Thymus (tissue), 11 donors: ENCODE measurements around the gene MCF2L2. TPM values are rescaled to one million over a fixed set of nuclear protein-coding genes. Genes with fewer than 3 reads are reported as not detected.
A peak's percentile ranks its signal among the peaks of the same experiment; 100 is the strongest.

Experiments used
- DNase-seq, 9 donors: peaks; one replicate each; pipeline ENCODE4 v3.0.0-alpha.2; 2013; ENCODE audit warnings: low spot score in 9 of 9, low read depth in 6 of 9, missing footprints in 1 of 9
- H3K27ac ChIP-seq, 2 donors: one replicate each; pipeline ENCODE4 v1.5.1; 2013; ENCODE audit warnings: control low read depth in 1 of 2, low read depth in 1 of 2, low read length in 1 of 2, mild to moderate bottlenecking in 1 of 2, moderate library complexity in 1 of 2
- H3K27me3 ChIP-seq, 2 donors: one replicate each; pipeline ENCODE4 v1.5.1; 2013; ENCODE audit warnings: low read length in 1 of 2; ENCODE audit not compliant: control insufficient read depth in 2 of 2, insufficient read depth in 1 of 2
- H3K36me3 ChIP-seq, 2 donors: one replicate each; pipeline ENCODE4 v1.5.1; 2013; ENCODE audit warnings: low read length in 1 of 2, mild to moderate bottlenecking in 1 of 2, moderate library complexity in 1 of 2; ENCODE audit not compliant: control insufficient read depth in 2 of 2, insufficient read depth in 2 of 2
- H3K4me1 ChIP-seq, 2 donors: one replicate each; pipeline ENCODE4 v1.5.1; 2013; ENCODE audit warnings: low read length in 2 of 2; ENCODE audit not compliant: control insufficient read depth in 2 of 2, insufficient read depth in 2 of 2
- H3K4me3 ChIP-seq, 2 donors: one replicate each; pipeline ENCODE4 v1.5.1; 2013; ENCODE audit warnings: low read length in 2 of 2, control low read depth in 1 of 2, mild to moderate bottlenecking in 1 of 2
- H3K9me3 ChIP-seq, 2 donors: one replicate each; pipeline ENCODE4 v1.5.1; 2013; ENCODE audit warnings: low read length in 1 of 2, mild to moderate bottlenecking in 1 of 2; ENCODE audit not compliant: control insufficient read depth in 2 of 2, insufficient read depth in 1 of 2
- WGBS: extraction: QIAGEN DNeasy Blood & Tissue Kit; methylation state at CpG from one replicate; pipeline ENCODE4 v1.1.7; 2013; 5-methylcytosine and 5-hydroxymethylcytosine counted together
- polyA plus RNA-seq: library from polyadenylated mRNA; stranded (reverse); fragments of 200-250 nt; gene quantifications from one replicate; pipeline ENCODE4 v1.2.3, GENCODE V29; 2013
- total RNA-seq: library from RNA; stranded (reverse); fragments of 120-200 nt; gene quantifications from one replicate; pipeline ENCODE4 v1.2.4, GENCODE V29; 2013
- donor health status: healthy.

MCF2L2 gene
- total and polyA plus RNA-seq, 2 donors, result 1.0 to 1.1 TPM

DNA sequence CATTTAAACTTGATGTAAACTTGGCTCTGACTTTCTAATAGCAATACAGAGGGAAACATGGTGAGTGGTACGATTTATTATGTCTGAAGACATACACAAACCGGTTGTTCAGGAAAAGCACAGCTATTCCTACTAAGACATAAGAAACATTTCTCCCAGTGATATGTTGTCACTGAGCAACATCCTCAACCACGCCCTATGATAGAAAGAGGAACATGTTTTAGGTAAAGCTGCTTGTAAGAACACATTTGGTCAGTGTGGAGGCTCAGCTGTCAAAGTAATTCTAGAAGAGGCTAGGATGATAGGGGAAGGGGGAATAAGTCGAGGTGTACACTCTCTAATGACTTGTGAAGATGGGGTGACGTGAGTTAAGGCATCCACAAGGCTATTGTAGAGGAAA lies 218.1 kb downstream of the MCF2L2 start:
- 64% methylated on average over 5 of the region's 5 CpGs for WGBS
- Histone ChIP-seq H3K9me3 (no peaks in the 10 kb centered on the region), H3K36me3 (no peaks in the 10 kb centered on the region), H3K27me3 (peaks cover 0 to 2% of the 10 kb centered on the region in 2 donors), H3K27ac (peak overlapping the region in 1 of 2 donors; percentile 30), H3K4me3 (no peak overlapping the region), H3K4me1 (peaks cover 0 to 2% of the 10 kb centered on the region in 2 donors)
- DNase-seq, result no peak

DNA sequence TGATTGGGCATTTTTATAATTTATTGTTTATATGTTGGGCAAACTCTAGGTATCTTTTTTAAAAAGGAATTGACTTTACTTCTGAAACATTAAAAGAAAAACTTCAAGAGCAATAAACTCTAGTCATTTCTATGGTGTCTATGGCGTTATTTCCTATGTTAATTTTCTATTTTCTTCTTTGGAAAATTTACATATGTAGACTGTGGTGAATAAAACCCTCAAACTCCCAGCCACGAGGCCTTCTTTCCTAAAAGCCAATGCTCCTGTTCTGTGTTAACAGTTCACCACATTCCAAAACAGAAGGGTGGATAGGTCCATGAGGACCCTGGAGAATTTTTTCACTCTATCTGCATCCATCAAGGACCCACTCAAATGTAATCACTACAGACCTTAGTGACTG lies 219.6 kb downstream of the MCF2L2 start:
- Histone ChIP-seq H3K27ac (no peak overlapping the region), H3K27me3 (peaks cover 0 to 2% of the 10 kb centered on the region in 2 donors), H3K4me3 (no peak overlapping the region), H3K4me1 (peaks cover 0 to 2% of the 10 kb centered on the region in 2 donors), H3K36me3 (no peaks in the 10 kb centered on the region), H3K9me3 (no peaks in the 10 kb centered on the region)
- no peak for DNase-seq
- 91% methylated on average over 2 of the region's 2 CpGs for WGBS

DNA sequence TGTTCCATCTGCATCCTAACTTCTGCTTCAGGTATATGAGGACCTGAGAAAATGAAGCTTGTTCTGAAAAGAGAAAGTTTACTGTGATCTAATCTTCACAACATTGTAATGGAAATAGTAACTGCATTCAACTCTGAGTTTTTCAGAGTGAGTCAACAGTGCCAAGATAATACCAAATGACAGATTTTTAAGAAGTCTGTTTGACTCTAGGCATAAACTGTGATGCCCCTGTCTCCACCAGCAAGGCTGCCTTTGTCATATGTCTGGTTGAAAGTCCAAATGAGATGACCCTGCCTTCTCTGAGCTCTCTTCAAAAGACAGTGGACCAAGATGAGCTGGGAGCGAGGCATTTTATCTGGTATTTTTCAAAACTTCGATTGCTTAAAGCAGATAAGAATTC lies 220.2 kb downstream of the MCF2L2 start:
- no peak for DNase-seq
- no peaks in the 10 kb centered on the region for H3K9me3 ChIP-seq
- 97% methylated on average over 2 of the region's 2 CpGs for WGBS
- H3K27me3 ChIP-seq, result peaks cover 0 to 2% of the 10 kb centered on the region in 2 donors
- H3K4me3 ChIP-seq, result no peak overlapping the region
- H3K27ac ChIP-seq, result no peak overlapping the region
- H3K36me3 ChIP-seq, result no peaks in the 10 kb centered on the region
- H3K4me1 ChIP-seq, result peaks cover 0 to 2% of the 10 kb centered on the region in 2 donors

DNA sequence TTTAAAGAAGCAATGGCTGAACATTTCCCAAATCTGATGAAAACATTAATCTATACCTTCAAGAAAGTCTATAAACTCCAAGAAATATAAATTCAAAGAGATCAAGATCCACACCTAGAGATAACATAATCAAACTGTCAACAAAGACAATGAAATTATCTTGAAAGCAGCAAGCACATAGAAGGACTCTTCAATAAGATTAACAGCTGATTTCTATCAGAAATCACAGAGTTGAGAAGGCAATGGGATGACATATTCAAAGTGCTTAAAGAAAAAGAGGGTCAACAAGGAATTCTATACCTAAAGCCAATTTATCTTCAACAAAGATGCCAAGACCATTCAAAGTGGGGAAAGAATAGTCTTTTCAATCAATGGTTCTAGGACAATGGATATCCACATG lies 224.7 kb downstream of the MCF2L2 start:
- H3K4me1 ChIP-seq, result peaks cover 2 to 4% of the 10 kb centered on the region in 2 donors
- H3K27ac ChIP-seq, result no peak overlapping the region
- H3K9me3 ChIP-seq, result no peaks in the 10 kb centered on the region
- no peak overlapping the region for H3K4me3 ChIP-seq
- H3K27me3 ChIP-seq, result no peaks in the 10 kb centered on the region
- DNase-seq, result no peak
- no peaks in the 10 kb centered on the region for H3K36me3 ChIP-seq

DNA sequence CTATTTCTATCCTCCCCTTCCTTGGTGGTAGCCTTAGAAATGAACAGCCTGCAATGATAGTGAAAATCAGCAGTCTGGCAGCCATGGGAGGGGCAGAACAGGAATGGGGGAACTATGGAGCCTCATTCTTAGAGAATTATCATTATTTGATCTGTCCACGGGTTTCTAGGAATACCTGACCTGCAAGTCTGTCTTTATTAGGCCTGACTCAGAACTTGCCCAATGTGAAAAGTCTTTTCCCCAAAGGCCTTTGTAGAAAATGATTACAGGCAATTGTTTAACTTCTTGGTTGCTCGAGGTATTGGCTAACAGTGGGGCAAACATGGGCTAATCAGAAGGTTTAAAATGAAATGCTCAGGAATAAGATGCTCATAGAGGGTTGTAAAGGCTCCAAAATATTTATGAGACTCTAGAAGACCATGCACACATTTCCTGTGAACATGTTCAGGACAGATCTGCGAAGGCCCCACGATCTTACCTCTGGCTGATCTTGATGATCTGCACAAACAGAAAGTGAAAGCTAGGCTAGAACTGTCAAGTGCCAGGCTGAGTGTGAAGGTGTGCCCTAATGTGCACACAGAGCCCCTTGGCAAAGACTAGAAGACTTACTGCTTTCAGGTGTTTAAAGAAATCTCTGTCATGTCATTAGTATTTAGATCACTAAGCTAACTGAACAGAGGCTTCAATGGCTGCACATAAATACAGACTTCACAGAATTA lies 226.3 kb downstream of the MCF2L2 start:
- 69% methylated on average over 4 of the region's 4 CpGs for WGBS
- Histone ChIP-seq H3K4me1 (peaks cover 2 to 4% of the 10 kb centered on the region in 2 donors), H3K27ac (peak overlapping the region in 1 of 2 donors; percentile 37), H3K36me3 (no peaks in the 10 kb centered on the region), H3K27me3 (no peaks in the 10 kb centered on the region), H3K4me3 (no peak overlapping the region), H3K9me3 (no peaks in the 10 kb centered on the region)
- DNase-seq, result peak in 4 of 9 donors; percentile 24 to 62 (median 40)

DNA sequence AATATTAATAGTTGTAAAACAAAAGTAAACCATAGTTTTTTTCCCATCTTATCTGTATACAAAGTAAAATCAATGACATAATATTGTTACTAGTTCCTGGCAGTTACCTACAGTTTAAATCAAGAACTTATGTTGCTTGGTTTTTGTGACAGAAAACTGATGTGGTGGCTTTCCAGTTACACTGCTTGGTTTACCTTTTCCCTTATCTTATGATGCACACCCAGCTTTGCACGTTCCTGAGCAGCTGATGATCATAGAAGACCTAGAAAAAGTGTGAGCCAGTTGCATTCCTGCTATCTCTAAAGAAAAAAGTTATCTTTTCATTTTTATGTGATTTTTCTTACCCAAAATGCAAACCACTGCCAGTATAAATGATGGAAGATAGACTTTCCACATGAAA lies 229.5 kb downstream of the MCF2L2 start:
- no peak for DNase-seq
- H3K4me1 ChIP-seq, result peaks cover 2 to 4% of the 10 kb centered on the region in 2 donors
- H3K9me3 ChIP-seq, result no peaks in the 10 kb centered on the region
- no peaks in the 10 kb centered on the region for H3K36me3 ChIP-seq
- H3K4me3 ChIP-seq, result no peak overlapping the region
- H3K27me3 ChIP-seq, result no peaks in the 10 kb centered on the region
- 61% methylated on average over 1 of the region's 1 CpG for WGBS
- no peak overlapping the region for H3K27ac ChIP-seq

DNA sequence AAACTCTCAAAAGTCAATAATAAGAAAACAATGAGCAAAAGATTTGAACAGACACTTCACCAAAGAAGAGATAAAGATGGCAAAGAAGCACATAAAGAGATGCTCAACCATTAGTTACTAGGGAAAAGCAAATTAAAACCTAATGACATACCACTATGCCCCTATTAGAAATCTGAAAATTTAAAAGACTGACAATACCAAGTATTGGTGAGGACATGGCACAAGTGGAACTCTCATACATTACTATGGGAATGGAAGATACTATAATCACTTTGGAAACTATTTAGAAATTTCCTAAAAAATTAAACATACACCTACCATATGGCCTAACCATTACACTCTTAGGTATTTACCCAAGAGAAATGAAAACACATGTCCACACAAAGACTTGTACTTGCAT lies 230.7 kb downstream of the MCF2L2 start:
- no peak for DNase-seq
- H3K27ac ChIP-seq, result no peak overlapping the region
- no peaks in the 10 kb centered on the region for H3K27me3 ChIP-seq
- no peaks in the 10 kb centered on the region for H3K36me3 ChIP-seq
- peaks cover 2 to 4% of the 10 kb centered on the region in 2 donors for H3K4me1 ChIP-seq
- H3K9me3 ChIP-seq, result no peaks in the 10 kb centered on the region
- H3K4me3 ChIP-seq, result no peak overlapping the region

DNA sequence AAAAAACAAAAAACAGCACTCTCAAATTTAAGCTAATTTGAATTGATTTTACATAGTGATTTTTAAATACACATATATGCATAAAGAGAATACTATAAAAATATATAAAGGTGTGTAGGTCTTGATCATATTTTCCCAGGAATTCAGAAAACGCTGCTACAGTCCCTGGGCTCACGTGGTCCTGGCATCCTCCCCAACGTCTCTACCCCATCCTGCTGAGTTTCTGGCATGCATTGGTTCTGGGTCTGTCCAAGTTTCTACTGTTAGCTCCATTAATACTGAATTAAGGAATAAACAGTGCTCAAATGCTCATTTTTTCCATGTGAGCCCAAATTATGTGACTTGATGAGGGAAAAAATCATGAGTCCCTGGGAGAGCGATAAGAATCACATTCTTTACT lies 233.2 kb downstream of the MCF2L2 start:
- no peak overlapping the region for H3K4me3 ChIP-seq
- no peaks in the 10 kb centered on the region for H3K9me3 ChIP-seq
- 97% methylated on average over 4 of the region's 4 CpGs for WGBS
- H3K27ac ChIP-seq, result no peak overlapping the region
- no peak for DNase-seq
- H3K36me3 ChIP-seq, result no peaks in the 10 kb centered on the region
- no peaks in the 10 kb centered on the region for H3K27me3 ChIP-seq
- no peaks in the 10 kb centered on the region for H3K4me1 ChIP-seq

DNA sequence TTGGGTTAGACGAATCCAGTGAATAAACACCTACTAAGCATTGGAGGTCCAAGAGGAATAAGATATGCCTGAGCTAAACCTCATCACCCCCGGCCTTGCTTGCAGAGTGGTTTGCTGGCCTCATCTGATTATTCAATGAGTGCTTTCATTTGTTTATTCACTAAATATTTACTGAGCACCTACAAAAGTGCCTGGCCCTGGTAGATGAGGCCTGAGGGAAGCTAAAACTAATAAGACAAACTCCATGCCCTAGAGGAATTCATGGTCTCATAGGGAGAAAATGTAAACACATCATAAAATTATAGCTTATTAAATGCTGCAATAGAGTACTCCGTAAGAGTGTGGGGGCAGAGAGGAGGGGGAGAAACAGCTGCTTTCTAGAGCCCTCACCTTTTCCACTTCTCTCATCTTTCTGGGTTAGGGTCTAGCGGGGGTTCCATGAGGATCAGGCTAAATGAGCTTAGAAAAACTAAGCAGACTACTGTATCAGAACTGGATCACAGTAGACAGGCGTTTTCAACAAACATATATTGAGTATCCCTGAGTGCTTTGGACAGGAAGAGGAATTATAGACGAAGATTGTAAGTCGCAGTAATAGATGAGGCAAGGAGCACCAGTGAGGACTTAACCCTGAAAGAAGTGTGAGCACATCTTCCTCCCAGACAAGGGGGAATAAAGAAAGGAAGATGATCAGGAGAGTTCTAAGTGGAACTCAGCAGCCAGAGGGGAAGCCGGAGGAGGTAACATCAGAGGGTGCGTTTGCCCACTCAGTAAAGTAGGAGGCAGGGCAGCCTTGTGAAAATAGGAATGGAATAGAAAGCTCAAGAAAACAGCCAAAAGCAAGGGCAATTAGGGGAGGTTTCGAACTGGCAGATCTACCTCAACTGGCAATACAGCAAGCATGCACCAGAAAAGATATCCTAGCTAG lies 234.4 kb downstream of the MCF2L2 start:
- 92% methylated on average over 10 of the region's 10 CpGs for WGBS

More for the DNA sequence above, 234.4 kb downstream of the MCF2L2 start:
- H3K9me3 ChIP-seq, result no peaks in the 10 kb centered on the region
- no peaks in the 10 kb centered on the region for H3K27me3 ChIP-seq
- no peaks in the 10 kb centered on the region for H3K36me3 ChIP-seq
- H3K4me1 ChIP-seq, result no peaks in the 10 kb centered on the region
- no peak for DNase-seq
- H3K27ac ChIP-seq, result no peak overlapping the region
- H3K4me3 ChIP-seq, result no peak overlapping the region
